ENCODE data around the gene C1orf21. TPM values are rescaled to one million over a fixed set of nuclear protein-coding genes. Genes with fewer than 3 reads are reported as not detected.
A peak's percentile ranks its signal among the peaks of the same experiment; 100 is the strongest.

The C1orf21 gene
- polyA plus RNA-seq, 3 donors, result 0.23 to 1.1 (median 0.28) TPM

- intact Hi-C loops (cut with micrococcal nuclease), result no loop called here
- H3K4me2 ChIP-seq (replicated peaks; ENCODE audit: extremely low read depth, low read length, poor library complexity, severe bottlenecking), result no peak overlapping the region
- WGBS (ENCODE audit: insufficient coverage), result no CpG with 5 or more reads among the region's 1 CpG
- Mint-ChIP-seq H3K4me3 (no peak overlapping the region), H3K36me3 (no peaks in the 10 kb centered on the region), H3K27ac (peak overlapping the region in 2 of 7 donors; percentile 50 to 56), H3K9me3 (peaks cover 0 to 7% (median 5%) of the 10 kb centered on the region in 7 donors), H3K27me3 (ENCODE audit: low read depth in 3 of 3) (peaks cover 0 to 1% (median 0%) of the 10 kb centered on the region in 3 donors), H3K4me1 (peaks cover 47% of the 10 kb centered on the region)
- no peaks in the 10 kb centered on the region for H3K79me2 ChIP-seq (ENCODE audit: insufficient read depth, low read length)
- no peaks in the 10 kb centered on the region for H3K27me3 ChIP-seq (ENCODE audit: control insufficient read depth in 2 of 2, insufficient read depth in 2 of 2, low read length in 2 of 2)
- H3K4me1 ChIP-seq (ENCODE audit: control insufficient read depth in 1 of 2, insufficient read depth in 2 of 2, low read length in 2 of 2), result peaks cover 24 to 30% of the 10 kb centered on the region in 2 donors
- no peak for TF ChIP-seq CTCF (IDR thresholded peaks at IDR 0.05)
- H3K36me3 ChIP-seq (replicated peaks in 1 of 2; ENCODE audit: control insufficient read depth in 1 of 2, insufficient read depth in 2 of 2, low read length in 2 of 2), result no peaks in the 10 kb centered on the region
- no peak overlapping the region for H2AFZ ChIP-seq (ENCODE audit: insufficient read depth, low read depth, low read length, poor library complexity, severe bottlenecking)
- no peak overlapping the region for H3K9ac ChIP-seq (ENCODE audit: insufficient read depth, low read length, poor library complexity, severe bottlenecking)
- H3K27ac ChIP-seq (ENCODE audit: low read depth in 1 of 2, low read length in 2 of 2), result no peak overlapping the region
- no peak for DNase-seq
- H3K4me3 ChIP-seq (replicated peaks in 1 of 3; ENCODE audit: low read depth in 2 of 3, low read length in 3 of 3), result no peak overlapping the region
- peaks cover 0 to 4% of the 10 kb centered on the region in 2 donors for H3K9me3 ChIP-seq (replicated peaks in 1 of 2; ENCODE audit: control insufficient read depth in 1 of 2, insufficient read depth in 1 of 2, low read length in 2 of 2)
- no peaks in the 10 kb centered on the region for H4K20me1 ChIP-seq (ENCODE audit: insufficient read depth, low read length)
Measured at GRCh38 chr1:184634296-184634695, 247.5 kb downstream of the C1orf21 start.

- no peaks in the 10 kb centered on the region for H3K79me2 ChIP-seq (ENCODE audit: insufficient read depth, low read length)
- no peak overlapping the region for H3K4me3 ChIP-seq (replicated peaks in 1 of 3; ENCODE audit: low read depth in 2 of 3, low read length in 3 of 3)
- Mint-ChIP-seq H3K4me1 (peaks cover 41% of the 10 kb centered on the region), H3K27ac (no peak overlapping the region), H3K36me3 (no peaks in the 10 kb centered on the region), H3K9me3 (peaks cover 0 to 9% (median 6%) of the 10 kb centered on the region in 7 donors), H3K4me3 (no peak overlapping the region), H3K27me3 (ENCODE audit: low read depth in 3 of 3) (peaks cover 0 to 5% (median 0%) of the 10 kb centered on the region in 3 donors)
- intact Hi-C loops (cut with micrococcal nuclease), result no loop called here
- WGBS (ENCODE audit: insufficient coverage), result 69% methylated on average over 4 of the region's 6 CpGs
- H3K9me3 ChIP-seq (replicated peaks in 1 of 2; ENCODE audit: control insufficient read depth in 1 of 2, insufficient read depth in 1 of 2, low read length in 2 of 2), result peaks cover 0 to 4% of the 10 kb centered on the region in 2 donors
- no peaks in the 10 kb centered on the region for H3K36me3 ChIP-seq (replicated peaks in 1 of 2; ENCODE audit: control insufficient read depth in 1 of 2, insufficient read depth in 2 of 2, low read length in 2 of 2)
- peaks cover 17 to 21% of the 10 kb centered on the region in 2 donors for H3K4me1 ChIP-seq (ENCODE audit: control insufficient read depth in 1 of 2, insufficient read depth in 2 of 2, low read length in 2 of 2)
- no peak overlapping the region for H3K9ac ChIP-seq (ENCODE audit: insufficient read depth, low read length, poor library complexity, severe bottlenecking)
- H3K27ac ChIP-seq (ENCODE audit: low read depth in 1 of 2, low read length in 2 of 2), result no peak overlapping the region
- H3K4me2 ChIP-seq (replicated peaks; ENCODE audit: extremely low read depth, low read length, poor library complexity, severe bottlenecking), result no peak overlapping the region
- peak in 1 of 3 donors; percentile 48 for DNase-seq
- H2AFZ ChIP-seq (ENCODE audit: insufficient read depth, low read depth, low read length, poor library complexity, severe bottlenecking), result no peak overlapping the region
- no peaks in the 10 kb centered on the region for H4K20me1 ChIP-seq (ENCODE audit: insufficient read depth, low read length)
- TF ChIP-seq CTCF (IDR thresholded peaks at IDR 0.05), result no peak
- no peaks in the 10 kb centered on the region for H3K27me3 ChIP-seq (ENCODE audit: control insufficient read depth in 2 of 2, insufficient read depth in 2 of 2, low read length in 2 of 2)
Measured at GRCh38 chr1:184635347-184635979, 248.6 kb downstream of the C1orf21 start.
